ENCODE results near the gene HOXB5. TPM values are rescaled to one million over a fixed set of nuclear protein-coding genes. Genes with fewer than 3 reads are reported as not detected.

The HOXB5 gene
- total RNA-seq, 1 donor from 2014 or later: not detected

- no peak for DNase-seq
Observed at GRCh38 chr17:48571826-48572417, 21.7 kb downstream of the HOXB5 start.

- DNase-seq: no peak
Observed at GRCh38 chr17:48571024-48571818, 22.4 kb downstream of the HOXB5 start.

- DNase-seq: no peak
Observed at GRCh38 chr17:48570325-48571023, 23.1 kb downstream of the HOXB5 start.

GRCh38 chr17:48569674-48570324 lies 23.8 kb downstream of the HOXB5 start:
- no peak for DNase-seq

- no peak for DNase-seq
Observed at GRCh38 chr17:48569240-48569582, 24.4 kb downstream of the HOXB5 start.

- DNase-seq: no peak
Observed at GRCh38 chr17:48568499-48569239, 24.9 kb downstream of the HOXB5 start.

GRCh38 chr17:48567646-48568354 lies 25.8 kb downstream of the HOXB5 start:
- no peak for DNase-seq

GRCh38 chr17:48567209-48567608 lies 26.4 kb downstream of the HOXB5 start:
- no peak for DNase-seq

GRCh38 chr17:48566717-48567116 lies 26.9 kb downstream of the HOXB5 start:
- DNase-seq: no peak

GRCh38 chr17:48565925-48566710 lies 27.5 kb downstream of the HOXB5 start:
- no peak for DNase-seq

GRCh38 chr17:48565022-48565554 lies 28.5 kb downstream of the HOXB5 start:
- DNase-seq: no peak

- DNase-seq: no peak
Observed at GRCh38 chr17:48564188-48565021, 29.2 kb downstream of the HOXB5 start.

- no peak for DNase-seq
Observed at GRCh38 chr17:48563867-48564187, 29.8 kb downstream of the HOXB5 start.

GRCh38 chr17:48563385-48563838 lies 30.2 kb downstream of the HOXB5 start:
- no peak for DNase-seq

GRCh38 chr17:48562934-48563333 lies 30.6 kb downstream of the HOXB5 start:
- no peak for DNase-seq

GRCh38 chr17:48561884-48562810 lies 31.4 kb downstream of the HOXB5 start:
- DNase-seq: no peak

- no peak for DNase-seq
Observed at GRCh38 chr17:48559840-48560817, 33.5 kb downstream of the HOXB5 start.
